ENCODE data around the gene ADGB.

GRCh38 chr6:146651482-146651863, 52.7 kb downstream of the ADGB start:
- TF ChIP-seq CHD4 (IDR thresholded peaks at IDR 0.05; ENCODE audit: borderline replicate concordance) (no peak), CTCF (IDR thresholded peaks at IDR 0.05) (no peak), SMC3 (IDR thresholded peaks at IDR 0.05) (no peak), POLR2AphosphoS2 (conservative IDR thresholded peaks at IDR 0.05; ENCODE audit: low read length) (no peak), RARB (CRISPR knock-in tag; IDR thresholded peaks at IDR 0.05) (no peak)
- TF ChIP-seq, protein P1, sequence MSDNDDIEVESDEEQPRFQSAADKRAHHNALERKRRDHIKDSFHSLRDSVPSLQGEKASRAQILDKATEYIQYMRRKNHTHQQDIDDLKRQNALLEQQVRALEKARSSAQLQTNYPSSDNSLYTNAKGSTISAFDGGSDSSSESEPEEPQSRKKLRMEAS (IDR thresholded peaks at IDR 0.05), result no peak

Data from A549 (cell line).